Muscle of leg (tissue), 11 donors: Measurements from ENCODE around the gene EEF1E1. TPM values are rescaled to one million over a fixed set of nuclear protein-coding genes. Genes with fewer than 3 reads are reported as not detected.

Experiments
- DNase-seq: peaks from one replicate; pipeline ENCODE4 v3.0.0; 2013
- H3K27ac ChIP-seq: one replicate; pipeline ENCODE4 v1.5.1; 2013; ENCODE audit warnings: mild to moderate bottlenecking, low read length, control low read depth
- H3K27me3 ChIP-seq: one replicate; pipeline ENCODE4 v1.6.1; 2013; ENCODE audit warnings: low read length; ENCODE audit not compliant: control insufficient read depth, insufficient read depth
- H3K36me3 ChIP-seq: one replicate; pipeline ENCODE4 v1.6.1; 2013; ENCODE audit warnings: low read length; ENCODE audit not compliant: control insufficient read depth, insufficient read depth
- H3K4me1 ChIP-seq: one replicate; pipeline ENCODE4 v1.6.1; 2013; ENCODE audit warnings: low read length; ENCODE audit not compliant: control insufficient read depth, insufficient read depth
- H3K4me3 ChIP-seq: one replicate; pipeline ENCODE4 v1.5.1; 2013; ENCODE audit warnings: low read length, control low read depth
- H3K9me3 ChIP-seq: replicated peaks from 2 replicates; pipeline ENCODE4 v1.6.1; 2013; ENCODE audit warnings: low read depth, low read length; ENCODE audit not compliant: control insufficient read depth
- WGBS: methylation state at CpG from one replicate; pipeline ENCODE4 v1.1.5; 2013; ENCODE audit warnings: missing lambda C conversion rate; ENCODE audit not compliant: insufficient coverage; 5-methylcytosine and 5-hydroxymethylcytosine counted together
- polyA plus RNA-seq, 8 donors: library from polyadenylated mRNA; unstranded; fragments of 120-200 nt; gene quantifications; one replicate each; pipeline versions ENCODE4 v1.2.1 to v1.2.3, GENCODE V29; 2013; ENCODE audit warnings: inconsistent platforms in 1 of 8, low replicate concordance in 1 of 8; ENCODE audit not compliant: insufficient read length in 8 of 8, insufficient read depth in 1 of 8
- total RNA-seq: library from RNA; stranded (reverse); fragments of 120-200 nt; gene quantifications from one replicate; pipeline ENCODE4 v1.2.4, GENCODE V29; 2013

Gene EEF1E1
- total and polyA plus RNA-seq, 9 donors: 18.6 to 28.9 (median 21.6) TPM

DNA sequence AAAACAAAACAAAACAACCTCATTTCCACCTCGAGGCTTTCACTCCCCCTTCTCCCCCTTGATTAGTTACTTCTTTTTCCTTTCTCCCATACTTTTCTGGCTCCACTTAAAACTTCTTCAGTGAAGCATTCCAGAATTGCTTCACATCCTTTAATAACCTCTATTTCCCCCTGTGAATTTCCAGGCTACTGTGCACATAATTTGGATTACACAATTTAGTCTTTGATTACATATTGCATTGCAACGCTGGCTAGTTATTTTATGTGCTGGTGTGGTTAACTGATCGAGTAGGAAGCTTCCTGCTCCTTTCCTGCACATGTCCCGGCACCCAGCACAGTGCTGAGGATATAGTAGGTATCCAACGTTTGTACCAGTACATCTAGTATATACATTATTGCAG, 28.1 kb upstream of the EEF1E1 start:
- Histone ChIP-seq H3K9me3 (no peaks in the 10 kb centered on the region), H3K4me1 (no peaks in the 10 kb centered on the region), H3K36me3 (no peaks in the 10 kb centered on the region), H3K27ac (no peak overlapping the region), H3K4me3 (no peak overlapping the region), H3K27me3 (no peaks in the 10 kb centered on the region)
- no peak for DNase-seq
- WGBS: 13% methylated on average over 1 of the region's 5 CpGs

DNA sequence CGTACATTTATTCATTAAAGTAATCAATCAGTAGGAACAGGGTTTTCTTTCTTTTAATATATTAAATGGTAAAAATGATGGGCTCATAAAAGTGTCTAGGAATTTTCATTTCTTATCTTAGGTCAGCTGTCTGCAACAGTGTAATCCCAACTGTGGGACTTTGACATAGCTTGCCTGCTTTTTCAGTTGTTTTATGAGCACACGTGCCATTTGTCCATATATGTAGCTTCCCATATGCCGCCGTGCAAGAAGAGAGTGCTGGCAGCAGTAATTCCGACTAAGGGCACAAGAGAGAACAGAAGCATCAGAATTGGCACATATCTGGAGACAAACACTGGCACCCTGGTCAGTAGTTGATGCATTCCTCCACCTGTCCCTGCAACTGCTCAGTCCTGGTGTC, 20.9 kb upstream of the EEF1E1 start:
- no peaks in the 10 kb centered on the region for H3K36me3 ChIP-seq
- 74% methylated on average over 4 of the region's 5 CpGs for WGBS
- no peak overlapping the region for H3K27ac ChIP-seq
- no peak for DNase-seq
- no peaks in the 10 kb centered on the region for H3K4me1 ChIP-seq
- no peaks in the 10 kb centered on the region for H3K27me3 ChIP-seq
- H3K9me3 ChIP-seq: no peaks in the 10 kb centered on the region
- H3K4me3 ChIP-seq: no peak overlapping the region

DNA sequence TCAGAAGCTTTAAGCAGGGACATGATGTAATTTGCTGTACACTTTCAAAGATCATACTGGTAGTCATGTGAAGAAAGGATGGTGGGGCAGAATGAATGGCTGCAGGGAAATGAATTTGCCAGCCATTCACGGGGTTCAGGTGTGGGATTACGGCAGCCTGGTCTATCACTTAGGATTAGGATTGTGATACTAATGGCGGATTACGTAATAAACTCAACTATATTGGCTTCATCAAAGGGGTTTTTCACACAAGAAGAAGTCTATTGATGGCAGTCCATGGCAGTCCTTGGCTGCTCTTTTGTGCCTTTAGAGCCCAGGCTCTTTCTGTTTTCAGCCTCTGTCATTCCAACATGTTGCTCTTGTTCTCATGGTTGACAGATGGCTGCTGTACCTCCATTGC, 12.6 kb upstream of the EEF1E1 start:
- Histone ChIP-seq H3K4me3 (no peak overlapping the region), H3K9me3 (no peaks in the 10 kb centered on the region), H3K27ac (no peak overlapping the region), H3K27me3 (no peaks in the 10 kb centered on the region), H3K36me3 (no peaks in the 10 kb centered on the region), H3K4me1 (no peaks in the 10 kb centered on the region)
- no peak for DNase-seq
- WGBS: 83% methylated on average over 3 of the region's 4 CpGs

DNA sequence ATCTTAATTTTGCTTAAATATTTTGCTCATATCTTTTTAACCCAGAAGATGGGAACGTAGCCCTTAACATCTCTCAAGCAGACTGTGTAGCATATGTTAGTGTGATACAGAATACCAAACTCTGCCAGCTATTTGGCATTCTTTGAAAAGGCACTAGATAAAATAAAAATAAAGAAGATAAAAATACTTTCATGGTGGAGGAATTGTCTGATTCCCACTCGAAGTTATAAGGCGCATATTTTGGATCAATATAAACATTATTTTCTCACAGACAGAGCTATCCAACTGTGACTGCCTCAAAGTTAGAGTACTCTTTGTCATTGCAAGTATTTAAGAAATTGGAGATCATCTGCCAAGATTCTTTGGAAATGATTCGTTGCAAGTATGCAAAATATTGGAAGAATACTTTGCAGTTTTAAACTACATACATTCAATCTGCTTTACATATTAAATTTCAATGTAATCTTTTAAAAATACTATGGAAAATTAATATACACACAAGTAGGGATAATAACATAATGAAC, 10.8 kb upstream of the EEF1E1 start:
- no peaks in the 10 kb centered on the region for H3K36me3 ChIP-seq
- peak; percentile 46 for DNase-seq
- no peaks in the 10 kb centered on the region for H3K9me3 ChIP-seq
- H3K4me1 ChIP-seq: no peaks in the 10 kb centered on the region
- H3K27ac ChIP-seq: no peak overlapping the region
- H3K27me3 ChIP-seq: no peaks in the 10 kb centered on the region
- H3K4me3 ChIP-seq: no peak overlapping the region
- no CpG with 5 or more reads among the region's 4 CpGs for WGBS

DNA sequence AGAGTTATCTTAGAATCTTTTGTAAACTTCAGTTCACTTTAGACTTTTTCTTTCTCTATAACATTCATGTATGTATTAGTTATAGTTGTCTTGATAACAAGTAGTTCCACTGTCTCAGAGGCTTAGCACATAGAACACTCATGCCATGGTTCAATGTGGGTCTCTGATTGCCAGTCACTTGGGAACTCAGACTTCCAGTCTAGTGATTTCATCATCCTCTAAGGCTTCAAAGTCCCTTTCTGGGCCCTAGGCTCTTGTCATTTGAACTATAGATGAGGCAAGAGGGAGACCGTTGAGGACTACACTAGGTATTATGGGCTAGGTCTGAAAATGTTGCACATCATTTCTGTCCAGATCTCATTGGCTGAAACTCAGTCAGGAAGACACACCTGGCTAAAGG, 8.4 kb upstream of the EEF1E1 start:
- no CpG with 5 or more reads among the region's 1 CpG for WGBS
- Histone ChIP-seq H3K27ac (no peak overlapping the region), H3K27me3 (peaks cover 4% of the 10 kb centered on the region), H3K4me3 (no peak overlapping the region), H3K4me1 (no peaks in the 10 kb centered on the region), H3K36me3 (no peaks in the 10 kb centered on the region), H3K9me3 (no peaks in the 10 kb centered on the region)
- DNase-seq: no peak

DNA sequence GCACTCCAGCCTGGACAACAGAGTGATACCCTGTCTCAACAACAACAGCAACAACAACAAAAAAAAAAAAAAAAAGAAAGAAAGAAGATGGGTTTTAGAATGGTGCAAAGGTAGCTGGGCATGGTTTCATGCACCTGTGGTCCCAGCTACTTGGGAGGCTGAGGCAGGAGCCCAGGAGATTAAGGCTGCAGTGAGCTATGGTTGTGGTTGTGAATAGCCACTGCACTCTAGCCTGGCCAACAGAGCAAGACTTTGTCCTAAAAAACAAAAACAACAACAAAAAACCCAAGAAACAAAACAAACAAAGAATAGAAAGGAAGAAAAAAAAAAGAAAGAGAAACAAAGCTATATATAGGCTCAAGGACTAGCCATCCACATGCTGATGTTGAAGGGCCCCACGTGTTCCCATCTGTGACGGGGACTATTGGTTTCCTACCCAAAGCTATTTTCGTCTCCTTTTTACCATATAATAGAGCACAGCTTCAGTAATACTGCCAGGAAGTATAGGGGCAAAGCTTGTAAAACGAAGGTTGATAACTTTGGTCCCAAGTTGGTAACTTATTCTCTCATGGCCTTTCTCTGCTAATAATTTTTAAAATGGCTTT, 7.9 kb upstream of the EEF1E1 start:
- no CpG with 5 or more reads among the region's 4 CpGs for WGBS

DNA sequence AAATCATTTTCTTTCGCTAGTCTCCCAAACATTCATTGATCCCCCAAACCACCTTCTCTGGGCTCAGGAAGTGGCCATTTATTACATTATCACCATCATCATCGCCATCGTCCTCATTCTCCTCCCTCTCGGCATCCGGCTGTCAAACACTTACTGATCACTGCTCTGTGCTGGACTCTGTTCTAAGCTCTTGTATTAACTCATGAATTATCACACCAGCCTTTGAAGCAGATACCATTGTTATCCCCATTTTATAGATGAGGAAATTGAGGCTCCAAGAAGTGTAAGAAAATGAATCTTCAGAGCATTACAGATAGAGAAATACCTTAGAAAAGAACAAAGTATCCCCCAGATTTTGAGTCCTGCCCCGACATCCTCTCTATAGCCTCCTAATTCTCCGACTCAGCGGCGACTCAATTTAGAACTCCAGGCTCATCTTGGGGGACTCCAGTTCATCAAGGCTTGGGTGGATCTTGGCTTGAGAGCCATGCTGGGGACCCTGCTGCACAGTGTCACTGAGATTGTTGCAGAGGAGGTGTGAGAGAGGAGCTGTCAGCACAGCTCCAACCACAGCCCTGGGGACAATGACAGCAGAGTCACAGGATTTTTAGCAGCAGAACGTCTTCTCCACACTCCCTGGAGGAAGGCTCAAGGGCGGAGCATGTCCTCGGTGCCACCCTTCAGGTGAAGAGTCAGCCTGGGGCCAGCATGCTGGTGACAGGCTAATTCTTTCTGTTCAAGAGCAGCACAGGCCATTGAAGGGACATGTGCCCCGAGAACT, 6.6 kb upstream of the EEF1E1 start:
- DNase-seq: no peak
- Histone ChIP-seq H3K4me1 (no peaks in the 10 kb centered on the region), H3K27me3 (peaks cover 4% of the 10 kb centered on the region), H3K4me3 (no peak overlapping the region), H3K9me3 (no peaks in the 10 kb centered on the region), H3K36me3 (no peaks in the 10 kb centered on the region), H3K27ac (no peak overlapping the region)
- WGBS: 75% methylated on average over 12 of the region's 13 CpGs

More for the DNA sequence above, 7.9 kb upstream of the EEF1E1 start:
- H3K27ac ChIP-seq: no peak overlapping the region
- H3K36me3 ChIP-seq: no peaks in the 10 kb centered on the region
- H3K27me3 ChIP-seq: peaks cover 4% of the 10 kb centered on the region
- H3K4me3 ChIP-seq: no peak overlapping the region
- H3K4me1 ChIP-seq: no peaks in the 10 kb centered on the region
- no peak for DNase-seq
- no peaks in the 10 kb centered on the region for H3K9me3 ChIP-seq

DNA sequence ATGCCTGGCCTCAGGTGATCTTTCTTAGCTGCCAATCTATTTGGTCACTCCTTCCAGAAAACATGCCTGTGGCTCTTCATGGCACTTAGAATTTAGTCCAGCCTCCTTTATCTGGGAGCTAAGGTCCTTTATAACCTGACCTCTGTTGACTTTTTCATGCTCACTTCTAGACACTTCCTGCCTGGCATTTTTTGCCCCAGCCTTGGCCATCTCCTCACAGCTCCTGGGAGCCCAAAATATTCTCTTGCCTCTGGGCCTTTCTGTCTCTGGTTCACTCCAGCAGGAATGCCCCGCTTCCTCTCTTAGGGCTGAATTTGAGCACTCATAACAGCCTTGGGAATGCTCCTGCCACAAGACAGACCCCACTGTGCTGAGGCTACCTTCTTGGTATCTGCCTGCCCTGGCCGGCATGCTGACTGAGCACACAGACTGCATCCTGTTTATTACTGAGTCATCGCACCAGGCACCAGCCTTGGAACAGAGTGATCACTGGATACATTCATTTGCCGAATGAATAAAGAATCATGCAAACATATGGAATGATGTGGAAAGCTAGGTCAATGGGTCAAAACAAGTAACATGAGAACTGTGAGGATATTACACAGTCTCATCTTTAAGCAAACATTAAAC, 5.8 kb upstream of the EEF1E1 start:
- peaks cover 4% of the 10 kb centered on the region for H3K27me3 ChIP-seq
- no peak overlapping the region for H3K27ac ChIP-seq
- WGBS: 79% methylated on average over 3 of the region's 4 CpGs
- H3K4me3 ChIP-seq: no peak overlapping the region
- H3K9me3 ChIP-seq: no peaks in the 10 kb centered on the region
- no peaks in the 10 kb centered on the region for H3K4me1 ChIP-seq
- H3K36me3 ChIP-seq: no peaks in the 10 kb centered on the region
- DNase-seq: no peak

DNA sequence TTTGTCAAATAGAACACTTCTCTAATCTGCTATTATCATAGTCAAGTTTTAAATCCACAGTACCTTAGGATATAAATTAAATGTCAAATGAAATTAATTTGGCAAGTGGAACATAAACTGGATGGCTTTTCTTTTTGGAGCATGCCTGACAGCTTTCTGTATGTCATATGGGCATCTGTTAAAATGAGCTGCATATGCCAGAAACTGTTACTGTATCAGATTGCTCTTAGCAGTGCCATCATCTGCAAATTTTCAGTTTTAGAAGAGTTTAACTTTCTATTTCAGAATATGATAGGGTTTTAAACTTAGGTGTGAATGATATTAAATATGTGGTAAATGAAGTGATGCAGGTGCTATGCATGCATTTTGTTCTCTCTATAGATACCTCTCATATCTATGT, 3.4 kb upstream of the EEF1E1 start:
- Histone ChIP-seq H3K27me3 (peaks cover 4% of the 10 kb centered on the region), H3K4me1 (peaks cover 4% of the 10 kb centered on the region), H3K4me3 (no peak overlapping the region), H3K9me3 (no peaks in the 10 kb centered on the region), H3K36me3 (no peaks in the 10 kb centered on the region), H3K27ac (no peak overlapping the region)
- DNase-seq: no peak

DNA sequence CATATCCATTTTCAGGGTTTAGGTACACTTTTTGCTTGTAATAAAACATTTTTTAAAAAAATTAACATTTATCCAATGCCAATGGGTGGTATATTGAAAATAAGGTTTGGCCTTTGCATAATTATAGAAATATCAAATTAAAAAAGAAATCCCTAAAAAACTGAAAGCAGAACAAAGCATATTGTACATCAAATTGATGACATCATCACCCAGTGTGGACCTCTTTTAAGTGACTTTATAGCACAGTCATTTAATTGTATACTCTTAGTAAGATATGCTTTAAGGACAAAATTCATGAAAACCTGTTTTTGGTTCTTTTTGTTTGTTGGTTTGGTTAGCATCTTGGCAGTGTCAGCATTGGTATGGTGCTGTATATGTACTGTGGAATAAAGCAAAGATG, 1.4 kb upstream of the EEF1E1 start:
- DNase-seq: no peak
- Histone ChIP-seq H3K36me3 (no peaks in the 10 kb centered on the region), H3K4me3 (no peak overlapping the region), H3K27me3 (peaks cover 4% of the 10 kb centered on the region), H3K9me3 (no peaks in the 10 kb centered on the region), H3K27ac (no peak overlapping the region), H3K4me1 (peaks cover 4% of the 10 kb centered on the region)
